ENCODE data around the gene GPR162. TPM values are rescaled to one million over a fixed set of nuclear protein-coding genes. Genes with fewer than 3 reads are reported as not detected.

GPR162 gene
- total RNA-seq, 2 experiments from 2014 or later = not detected

- no TSS peak for BruUV-seq (replicated peaks)
- Histone ChIP-seq H2AFZ (ENCODE audit: low read length) (peak overlapping the region; percentile 29; the same call in 1 of the 2 replicates), H3K9me2 (ENCODE audit: insufficient read depth, low read length) (no peaks in the 10 kb centered on the region), H3K4me2 (ENCODE audit: low read length) (no peak overlapping the region), H3K36me3 (ENCODE audit: insufficient read depth, low read length) (no peaks in the 10 kb centered on the region), H3K4me1 (ENCODE audit: insufficient read depth, low read length, poor library complexity, severe bottlenecking) (peaks cover 54% of the 10 kb centered on the region), H3K27ac (ENCODE audit: low read depth, low read length, poor library complexity, severe bottlenecking) (no peak overlapping the region), H3K79me2 (ENCODE audit: insufficient read depth, low read depth, low read length) (no peaks in the 10 kb centered on the region), H3K4me3 (ENCODE audit: low read depth, low read length, poor library complexity, severe bottlenecking) (no peak overlapping the region), H3K9me3 (ENCODE audit: low read length) (no peaks in the 10 kb centered on the region), H4K20me1 (ENCODE audit: insufficient read depth, low read length) (no peaks in the 10 kb centered on the region)
- TF ChIP-seq, protein P1, sequence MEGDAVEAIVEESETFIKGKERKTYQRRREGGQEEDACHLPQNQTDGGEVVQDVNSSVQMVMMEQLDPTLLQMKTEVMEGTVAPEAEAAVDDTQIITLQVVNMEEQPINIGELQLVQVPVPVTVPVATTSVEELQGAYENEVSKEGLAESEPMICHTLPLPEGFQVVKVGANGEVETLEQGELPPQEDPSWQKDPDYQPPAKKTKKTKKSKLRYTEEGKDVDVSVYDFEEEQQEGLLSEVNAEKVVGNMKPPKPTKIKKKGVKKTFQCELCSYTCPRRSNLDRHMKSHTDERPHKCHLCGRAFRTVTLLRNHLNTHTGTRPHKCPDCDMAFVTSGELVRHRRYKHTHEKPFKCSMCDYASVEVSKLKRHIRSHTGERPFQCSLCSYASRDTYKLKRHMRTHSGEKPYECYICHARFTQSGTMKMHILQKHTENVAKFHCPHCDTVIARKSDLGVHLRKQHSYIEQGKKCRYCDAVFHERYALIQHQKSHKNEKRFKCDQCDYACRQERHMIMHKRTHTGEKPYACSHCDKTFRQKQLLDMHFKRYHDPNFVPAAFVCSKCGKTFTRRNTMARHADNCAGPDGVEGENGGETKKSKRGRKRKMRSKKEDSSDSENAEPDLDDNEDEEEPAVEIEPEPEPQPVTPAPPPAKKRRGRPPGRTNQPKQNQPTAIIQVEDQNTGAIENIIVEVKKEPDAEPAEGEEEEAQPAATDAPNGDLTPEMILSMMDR (conservative IDR thresholded peaks at IDR 0.05; ENCODE audit: low read length) = no peak
- TF ChIP-seq EZH2phosphoT487 (IDR thresholded peaks at IDR 0.05; ENCODE audit: borderline replicate concordance, low read depth, low read length) = no peak
- ChIA-PET CTCF (ENCODE audit: unreplicated experiment) (interaction anchor here (2.2 kb wide), 1 partner anchor 29 kb away, joined by 6 read pairs; the partner anchor contains the start of gene MLF2), POLR2A (interaction anchor here (0.6 to 2.0 kb wide), 3 partner anchors 11 to 248 kb away, joined by 3 to 7 read pairs (median 4); partner anchors contain the start of genes COPS7A and GAPDH)
- intact Hi-C loops (cut with micrococcal nuclease; ENCODE audit: unreplicated experiment) = loop anchor here (5.0 kb wide), 1 partner anchor 45 kb away; the partner anchor contains the start of gene P3H3
- DNase-seq (ENCODE audit: low spot score) = no peak
Observed at GRCh38 chr12:6782119-6782518, 39.5 kb upstream of the GPR162 start.

- H3K4me2 ChIP-seq (ENCODE audit: low read length) = no peak overlapping the region
- DNase-seq (ENCODE audit: low spot score) = peak; percentile 59
- H3K4me3 ChIP-seq (ENCODE audit: low read depth, low read length, poor library complexity, severe bottlenecking) = no peak overlapping the region
- H2AFZ ChIP-seq (ENCODE audit: low read length) = peak overlapping the region; percentile 29
- BruUV-seq (replicated peaks) = no TSS peak
- intact Hi-C loops (cut with micrococcal nuclease; ENCODE audit: unreplicated experiment) = loop anchor here (5.0 kb wide), 1 partner anchor 44 kb away; the partner anchor contains the start of gene P3H3
- H4K20me1 ChIP-seq (ENCODE audit: insufficient read depth, low read length) = no peaks in the 10 kb centered on the region
- ChIA-PET POLR2A (interaction anchor here (0.6 to 2.0 kb wide), 3 partner anchors 10 to 249 kb away, joined by 3 to 7 read pairs (median 4); partner anchors contain the start of gene GAPDH), CTCF (ENCODE audit: unreplicated experiment) (interaction anchor here (0.8 to 2.2 kb wide), 2 partner anchors 30 to 47 kb away, joined by 4 to 6 read pairs; partner anchors contain the start of gene MLF2)
- no peak overlapping the region for H3K27ac ChIP-seq (ENCODE audit: low read depth, low read length, poor library complexity, severe bottlenecking)
- no peaks in the 10 kb centered on the region for H3K9me2 ChIP-seq (ENCODE audit: insufficient read depth, low read length)
- H3K4me1 ChIP-seq (ENCODE audit: insufficient read depth, low read length, poor library complexity, severe bottlenecking) = peaks cover 50% of the 10 kb centered on the region
- no peaks in the 10 kb centered on the region for H3K79me2 ChIP-seq (ENCODE audit: insufficient read depth, low read depth, low read length)
- TF ChIP-seq, protein P1 (conservative IDR thresholded peaks at IDR 0.05; ENCODE audit: low read length) = no peak
- no peak for TF ChIP-seq EZH2phosphoT487 (IDR thresholded peaks at IDR 0.05; ENCODE audit: borderline replicate concordance, low read depth, low read length)
- no peaks in the 10 kb centered on the region for H3K36me3 ChIP-seq (ENCODE audit: insufficient read depth, low read length)
- H3K9me3 ChIP-seq (ENCODE audit: low read length) = no peaks in the 10 kb centered on the region
Observed at GRCh38 chr12:6782850-6783566, 38.6 kb upstream of the GPR162 start.
